Activated CD4-positive, alpha-beta T cell treated with anti-CD3 and anti-CD28 coated beads, Interleukin-2, amount 10 ng/mL, durations not matched to agents 7 days and 5 days (primary cell): Measurements from ENCODE around the gene RANBP17. TPM values are rescaled to one million over a fixed set of nuclear protein-coding genes. Genes with fewer than 3 reads are reported as not detected.

Experiments used
- CTCF ChIA-PET: fragments of 350-600 bp; sonication (Branson Sonifier 250); formaldehyde crosslinking; loops from one replicate; lab custom pipeline; 2021; ENCODE audit warnings: antibody characterized with exemption; lab: Charles Lee
- POLR2A ChIA-PET: fragments of 350-600 bp; sonication (Branson Sonifier 250); formaldehyde crosslinking; loops from one replicate; lab custom pipeline; 2021; ENCODE audit warnings: antibody characterized with exemption; lab: Charles Lee
- DNase-seq: peaks from one replicate; pipeline ENCODE4 v3.0.0-alpha.2; 2020
- H3K27ac Mint-ChIP-seq: one replicate; pipeline ENCODE4 v1.8.0; 2021; ENCODE audit warnings: mild to moderate bottlenecking, moderate library complexity, mixed read lengths
- H3K27me3 Mint-ChIP-seq: one replicate; pipeline ENCODE4 v1.8.0; 2021; ENCODE audit warnings: mixed read lengths
- H3K36me3 Mint-ChIP-seq: one replicate; pipeline ENCODE4 v1.8.0; 2021; ENCODE audit warnings: low read depth, mixed read lengths
- H3K4me1 Mint-ChIP-seq: one replicate; pipeline ENCODE4 v1.8.0; 2021; ENCODE audit warnings: mixed read lengths
- H3K4me3 Mint-ChIP-seq: one replicate; pipeline ENCODE4 v1.8.0; 2021; ENCODE audit warnings: mild to moderate bottlenecking, moderate library complexity, mixed read lengths
- H3K9me3 Mint-ChIP-seq: one replicate; pipeline ENCODE4 v1.8.0; 2021; ENCODE audit warnings: mixed read lengths
- total RNA-seq, 2 experiments: library from RNA; stranded (reverse); gene quantifications; one replicate each; pipeline ENCODE4 v1.2.3, GENCODE V29; 2021

Gene RANBP17
- total RNA-seq, 2 experiments from 2014 or later: not detected

- no peak for DNase-seq
- Mint-ChIP-seq H3K36me3 (no peaks in the 10 kb centered on the region), H3K27ac (no peak overlapping the region), H3K4me1 (no peaks in the 10 kb centered on the region), H3K4me3 (no peak overlapping the region), H3K9me3 (no peaks in the 10 kb centered on the region), H3K27me3 (no peaks in the 10 kb centered on the region)
- POLR2A ChIA-PET: no interaction called here
- CTCF ChIA-PET: no interaction called here
Measured at GRCh38 chr5:171131497-171131896, 269.7 kb downstream of the RANBP17 start.

GRCh38 chr5:171137768-171138525 is 276.1 kb downstream of the RANBP17 start:
- no peaks in the 10 kb centered on the region for H3K27me3 Mint-ChIP-seq
- no peaks in the 10 kb centered on the region for H3K9me3 Mint-ChIP-seq
- H3K36me3 Mint-ChIP-seq: no peaks in the 10 kb centered on the region
- no peak overlapping the region for H3K27ac Mint-ChIP-seq
- no peaks in the 10 kb centered on the region for H3K4me1 Mint-ChIP-seq
- POLR2A ChIA-PET: no interaction called here
- DNase-seq: no peak
- CTCF ChIA-PET: no interaction called here
- no peak overlapping the region for H3K4me3 Mint-ChIP-seq

- H3K4me1 Mint-ChIP-seq: no peaks in the 10 kb centered on the region
- H3K27ac Mint-ChIP-seq: no peak overlapping the region
- H3K9me3 Mint-ChIP-seq: no peaks in the 10 kb centered on the region
- H3K4me3 Mint-ChIP-seq: no peak overlapping the region
- H3K27me3 Mint-ChIP-seq: no peaks in the 10 kb centered on the region
- no peaks in the 10 kb centered on the region for H3K36me3 Mint-ChIP-seq
- CTCF ChIA-PET: no interaction called here
- DNase-seq: no peak
- POLR2A ChIA-PET: no interaction called here
Measured at GRCh38 chr5:171139227-171139626, 277.4 kb downstream of the RANBP17 start.

- H3K27me3 Mint-ChIP-seq: peaks cover 5% of the 10 kb centered on the region
- H3K9me3 Mint-ChIP-seq: no peaks in the 10 kb centered on the region
- H3K36me3 Mint-ChIP-seq: no peaks in the 10 kb centered on the region
- POLR2A ChIA-PET: no interaction called here
- no peak overlapping the region for H3K4me3 Mint-ChIP-seq
- H3K4me1 Mint-ChIP-seq: no peaks in the 10 kb centered on the region
- CTCF ChIA-PET: no interaction called here
- H3K27ac Mint-ChIP-seq: no peak overlapping the region
- no peak for DNase-seq
Measured at GRCh38 chr5:171142617-171143016, 280.8 kb downstream of the RANBP17 start.

GRCh38 chr5:171143171-171143570 is 281.4 kb downstream of the RANBP17 start:
- Mint-ChIP-seq H3K4me1 (no peaks in the 10 kb centered on the region), H3K36me3 (no peaks in the 10 kb centered on the region), H3K27me3 (peaks cover 5% of the 10 kb centered on the region), H3K27ac (no peak overlapping the region), H3K4me3 (no peak overlapping the region), H3K9me3 (no peaks in the 10 kb centered on the region)
- POLR2A ChIA-PET: no interaction called here
- DNase-seq: no peak
- CTCF ChIA-PET: no interaction called here

- H3K27me3 Mint-ChIP-seq: peaks cover 5% of the 10 kb centered on the region
- no peak overlapping the region for H3K27ac Mint-ChIP-seq
- no peak overlapping the region for H3K4me3 Mint-ChIP-seq
- DNase-seq: no peak
- CTCF ChIA-PET: no interaction called here
- no peaks in the 10 kb centered on the region for H3K4me1 Mint-ChIP-seq
- H3K9me3 Mint-ChIP-seq: no peaks in the 10 kb centered on the region
- no peaks in the 10 kb centered on the region for H3K36me3 Mint-ChIP-seq
- POLR2A ChIA-PET: no interaction called here
Measured at GRCh38 chr5:171143926-171144325, 282.1 kb downstream of the RANBP17 start.

- no peaks in the 10 kb centered on the region for H3K4me1 Mint-ChIP-seq
- no peaks in the 10 kb centered on the region for H3K9me3 Mint-ChIP-seq
- CTCF ChIA-PET: no interaction called here
Measured at GRCh38 chr5:171149333-171149732, 287.5 kb downstream of the RANBP17 start.

GRCh38 chr5:171149772-171150171 is 288.0 kb downstream of the RANBP17 start:
- POLR2A ChIA-PET: no interaction called here
- Mint-ChIP-seq H3K36me3 (no peaks in the 10 kb centered on the region), H3K9me3 (no peaks in the 10 kb centered on the region), H3K4me3 (no peak overlapping the region), H3K27me3 (peaks cover 12% of the 10 kb centered on the region), H3K4me1 (no peaks in the 10 kb centered on the region), H3K27ac (no peak overlapping the region)
- CTCF ChIA-PET: no interaction called here
- DNase-seq: no peak

More at GRCh38 chr5:171149333-171149732, 287.5 kb downstream of the RANBP17 start:
- Mint-ChIP-seq H3K27ac (no peak overlapping the region), H3K4me3 (no peak overlapping the region), H3K36me3 (no peaks in the 10 kb centered on the region), H3K27me3 (peaks cover 14% of the 10 kb centered on the region)
- POLR2A ChIA-PET: no interaction called here
- no peak for DNase-seq

- no peaks in the 10 kb centered on the region for H3K4me1 Mint-ChIP-seq
- no peaks in the 10 kb centered on the region for H3K9me3 Mint-ChIP-seq
- no peak for DNase-seq
- H3K4me3 Mint-ChIP-seq: no peak overlapping the region
- CTCF ChIA-PET: no interaction called here
- peaks cover 12% of the 10 kb centered on the region for H3K27me3 Mint-ChIP-seq
- no peaks in the 10 kb centered on the region for H3K36me3 Mint-ChIP-seq
- H3K27ac Mint-ChIP-seq: no peak overlapping the region
- POLR2A ChIA-PET: no interaction called here
Measured at GRCh38 chr5:171152382-171152781, 290.6 kb downstream of the RANBP17 start.

GRCh38 chr5:171155621-171156020 is 293.8 kb downstream of the RANBP17 start:
- ChIA-PET POLR2A (no interaction called here), CTCF (no interaction called here)
- H3K4me1 Mint-ChIP-seq: no peaks in the 10 kb centered on the region
- no peaks in the 10 kb centered on the region for H3K36me3 Mint-ChIP-seq
- no peak for DNase-seq
- H3K27me3 Mint-ChIP-seq: peaks cover 9% of the 10 kb centered on the region
- no peaks in the 10 kb centered on the region for H3K9me3 Mint-ChIP-seq
- no peak overlapping the region for H3K27ac Mint-ChIP-seq
- no peak overlapping the region for H3K4me3 Mint-ChIP-seq

GRCh38 chr5:171157276-171157675 is 295.5 kb downstream of the RANBP17 start:
- Mint-ChIP-seq H3K27ac (no peak overlapping the region), H3K9me3 (no peaks in the 10 kb centered on the region), H3K4me3 (no peak overlapping the region), H3K27me3 (peaks cover 9% of the 10 kb centered on the region), H3K36me3 (no peaks in the 10 kb centered on the region), H3K4me1 (no peaks in the 10 kb centered on the region)
- ChIA-PET CTCF (no interaction called here), POLR2A (no interaction called here)
- no peak for DNase-seq

GRCh38 chr5:171157775-171158174 is 296.0 kb downstream of the RANBP17 start:
- Mint-ChIP-seq H3K4me3 (no peak overlapping the region), H3K27me3 (peaks cover 5% of the 10 kb centered on the region), H3K36me3 (no peaks in the 10 kb centered on the region), H3K9me3 (no peaks in the 10 kb centered on the region), H3K27ac (no peak overlapping the region), H3K4me1 (no peaks in the 10 kb centered on the region)
- no peak for DNase-seq
- ChIA-PET CTCF (no interaction called here), POLR2A (no interaction called here)

- Mint-ChIP-seq H3K27me3 (peaks cover 3% of the 10 kb centered on the region), H3K27ac (no peak overlapping the region), H3K36me3 (no peaks in the 10 kb centered on the region), H3K4me3 (no peak overlapping the region), H3K4me1 (no peaks in the 10 kb centered on the region), H3K9me3 (no peaks in the 10 kb centered on the region)
- DNase-seq: no peak
- CTCF ChIA-PET: no interaction called here
- POLR2A ChIA-PET: no interaction called here
Measured at GRCh38 chr5:171158581-171158980, 296.8 kb downstream of the RANBP17 start.

- Mint-ChIP-seq H3K4me3 (no peak overlapping the region), H3K27me3 (peaks cover 5% of the 10 kb centered on the region), H3K4me1 (no peaks in the 10 kb centered on the region), H3K27ac (no peak overlapping the region), H3K9me3 (no peaks in the 10 kb centered on the region), H3K36me3 (no peaks in the 10 kb centered on the region)
- DNase-seq: no peak
- POLR2A ChIA-PET: no interaction called here
- CTCF ChIA-PET: no interaction called here
Measured at GRCh38 chr5:171162165-171162564, 300.3 kb downstream of the RANBP17 start.
